ENCODE measurements around the gene CXCL12. TPM values are rescaled to one million over a fixed set of nuclear protein-coding genes. Genes with fewer than 3 reads are reported as not detected.

The CXCL12 gene
- total RNA-seq, 2 donors from 2014 or later: 0.91 to 13.5 TPM

GRCh38 chr10:44384601-44385025, 284 bp downstream of the CXCL12 start:
- H3K36me3 Mint-ChIP-seq (ENCODE audit: low read depth): peaks cover 5% of the 10 kb centered on the region
- 0 to 1% methylated on average over 14 to 48 of the region's 48 CpGs for WGBS, 2 experiments (ENCODE audit: insufficient coverage in 1 of 2, insufficient read length in 1 of 2)
- Histone ChIP-seq H3K27me3 (ENCODE audit: control insufficient read depth, insufficient read depth, low read length, poor library complexity, severe bottlenecking) (peaks cover 41% of the 10 kb centered on the region), H3K27ac (ENCODE audit: low read depth, low read length) (no peak overlapping the region), H3K36me3 (ENCODE audit: control insufficient read depth, insufficient read depth, low read length) (no peaks in the 10 kb centered on the region), H3K9ac (ENCODE audit: extremely low read depth, low read length, poor library complexity, severe bottlenecking) (no peak overlapping the region), H3K4me3 (ENCODE audit: low read length) (peak overlapping the region; percentile 68), H3K4me1 (ENCODE audit: control insufficient read depth, insufficient read depth, low read length) (peaks cover 20% of the 10 kb centered on the region), H3K9me3 (ENCODE audit: control insufficient read depth, low read length) (no peaks in the 10 kb centered on the region)
- no peak overlapping the region for H3K27ac Mint-ChIP-seq
- peaks cover 48% of the 10 kb centered on the region for H3K27me3 Mint-ChIP-seq (ENCODE audit: insufficient read depth)
- no peaks in the 10 kb centered on the region for H3K9me3 Mint-ChIP-seq
- peak overlapping the region; percentile 60 for H3K4me3 Mint-ChIP-seq
- no peak for TF ChIP-seq CTCF (conservative IDR thresholded peaks at IDR 0.05)
- no peak for DNase-seq
- peaks cover 41% of the 10 kb centered on the region for H3K4me1 Mint-ChIP-seq

GRCh38 chr10:44383749-44384600, 922 bp downstream of the CXCL12 start:
- H3K27me3 ChIP-seq (ENCODE audit: control insufficient read depth, insufficient read depth, low read length, poor library complexity, severe bottlenecking): peaks cover 41% of the 10 kb centered on the region
- Mint-ChIP-seq H3K27me3 (ENCODE audit: insufficient read depth) (peaks cover 47% of the 10 kb centered on the region), H3K4me3 (peak overlapping the region; percentile 60), H3K36me3 (ENCODE audit: low read depth) (peaks cover 5% of the 10 kb centered on the region), H3K27ac (no peak overlapping the region), H3K4me1 (peaks cover 41% of the 10 kb centered on the region), H3K9me3 (no peaks in the 10 kb centered on the region)
- peak overlapping the region; percentile 68 for H3K4me3 ChIP-seq (ENCODE audit: low read length)
- H3K9ac ChIP-seq (ENCODE audit: extremely low read depth, low read length, poor library complexity, severe bottlenecking): no peak overlapping the region
- peaks cover 20% of the 10 kb centered on the region for H3K4me1 ChIP-seq (ENCODE audit: control insufficient read depth, insufficient read depth, low read length)
- 4% methylated on average over 5 to 63 of the region's 63 CpGs for WGBS, 2 experiments (ENCODE audit: insufficient coverage in 1 of 2, insufficient read length in 1 of 2)
- TF ChIP-seq CTCF (conservative IDR thresholded peaks at IDR 0.05): no peak
- no peaks in the 10 kb centered on the region for H3K9me3 ChIP-seq (ENCODE audit: control insufficient read depth, low read length)
- H3K27ac ChIP-seq (ENCODE audit: low read depth, low read length): no peak overlapping the region
- H3K36me3 ChIP-seq (ENCODE audit: control insufficient read depth, insufficient read depth, low read length): no peaks in the 10 kb centered on the region
- peak; percentile 74 for DNase-seq

DNA sequence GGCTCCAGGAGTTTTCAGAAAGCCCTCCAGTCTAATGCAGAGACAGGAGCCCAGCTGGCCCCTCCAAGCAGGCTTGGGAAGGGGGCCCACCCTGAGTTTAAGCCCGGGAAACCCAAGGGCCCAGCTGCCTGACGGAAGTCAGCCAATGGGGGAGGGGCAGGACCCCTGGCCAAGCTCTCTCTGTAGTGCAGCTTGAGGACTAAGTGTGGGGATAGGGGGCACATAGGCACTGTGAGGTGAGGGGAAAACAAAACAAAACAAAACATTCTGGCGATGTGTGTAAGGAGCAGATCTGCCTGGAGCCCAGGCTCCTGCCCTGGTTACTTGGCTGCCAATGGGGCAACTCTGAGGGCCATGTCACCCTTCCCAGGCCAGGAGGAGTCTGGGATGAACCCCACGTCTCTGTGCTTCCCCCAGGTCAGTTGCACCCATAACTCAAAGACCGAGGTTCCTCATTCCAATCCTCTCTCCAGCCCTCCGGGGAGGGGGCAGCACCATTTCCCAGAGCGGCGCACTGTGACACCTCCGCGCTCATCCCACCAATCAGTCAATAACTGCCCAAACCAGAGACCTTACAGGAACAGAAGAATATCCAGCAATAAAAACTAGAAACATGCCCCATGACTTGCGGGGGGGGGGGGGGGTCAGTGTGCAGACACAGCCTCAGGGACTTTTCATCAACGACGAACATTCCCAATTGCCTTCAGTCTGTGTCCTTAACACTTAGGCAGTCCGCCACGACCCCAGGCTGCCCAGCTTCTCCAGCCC, 1.7 kb downstream of the CXCL12 start:
- Mint-ChIP-seq H3K4me3 (peak overlapping the region; percentile 60), H3K4me1 (peaks cover 43% of the 10 kb centered on the region), H3K27me3 (ENCODE audit: insufficient read depth) (peaks cover 42% of the 10 kb centered on the region), H3K36me3 (ENCODE audit: low read depth) (peaks cover 12% of the 10 kb centered on the region), H3K27ac (no peak overlapping the region), H3K9me3 (no peaks in the 10 kb centered on the region)
- no peak overlapping the region for H3K9ac ChIP-seq (ENCODE audit: extremely low read depth, low read length, poor library complexity, severe bottlenecking)
- peaks cover 20% of the 10 kb centered on the region for H3K4me1 ChIP-seq (ENCODE audit: control insufficient read depth, insufficient read depth, low read length)
- H3K27ac ChIP-seq (ENCODE audit: low read depth, low read length): no peak overlapping the region
- H3K4me3 ChIP-seq (ENCODE audit: low read length): no peak overlapping the region
- TF ChIP-seq CTCF (conservative IDR thresholded peaks at IDR 0.05): no peak
- peak; percentile 68 for DNase-seq
- H3K36me3 ChIP-seq (ENCODE audit: control insufficient read depth, insufficient read depth, low read length): no peaks in the 10 kb centered on the region
- 24 to 45% methylated on average over 4 to 14 of the region's 15 CpGs for WGBS, 2 experiments (ENCODE audit: insufficient coverage in 1 of 2, insufficient read length in 1 of 2)
- no peaks in the 10 kb centered on the region for H3K9me3 ChIP-seq (ENCODE audit: control insufficient read depth, low read length)
- peaks cover 41% of the 10 kb centered on the region for H3K27me3 ChIP-seq (ENCODE audit: control insufficient read depth, insufficient read depth, low read length, poor library complexity, severe bottlenecking)

Measured in endodermal cell (in vitro differentiated cells).